B cell (primary cell): ENCODE measurements around the gene GPR3. TPM values are rescaled to one million over a fixed set of nuclear protein-coding genes. Genes with fewer than 3 reads are reported as not detected.

ENCODE experiments used
- ATAC-seq: fragments of 200-7000 bp; cut with Tn5 transposase; one replicate; pipeline ENCODE4 v1.10.0; 2021; ENCODE audit warnings: low read depth, mild to moderate bottlenecking, moderate number of reproducible peaks, moderate library complexity
- CTCF ChIA-PET: fragments of 350-600 bp; sonication (Branson Sonifier 250); formaldehyde crosslinking; loops from one replicate; lab custom pipeline; 2021; ENCODE audit warnings: antibody characterized with exemption, inconsistent platforms; lab: Charles Lee
- POLR2A ChIA-PET: fragments of 350-600 bp; sonication (Branson Sonifier 250); formaldehyde crosslinking; loops from one replicate; lab custom pipeline; 2021; ENCODE audit warnings: antibody characterized with exemption; lab: Charles Lee
- DNase-seq: peaks from one replicate; pipeline ENCODE4 v3.0.0; 2013
- H2AFZ ChIP-seq: 2 replicates; pipeline ENCODE4 v1.6.1; 2012; ENCODE audit warnings: mild to moderate bottlenecking, low read depth, low read length; ENCODE audit not compliant: insufficient read depth, poor library complexity, severe bottlenecking
- H3K27ac ChIP-seq, 2 donors: 1 replicate in 1 of 2; 2 replicates in 1 of 2; pipeline ENCODE4 v1.5.1; 2012 to 2013; ENCODE audit warnings: low read length in 2 of 2, mild to moderate bottlenecking in 2 of 2, moderate library complexity in 1 of 2
- H3K27me3 ChIP-seq, 4 experiments: fragments of 200-600 bp in 1 of 4; sonication (generic) in 1 of 4; replicated peaks in 1 of 4; 1 replicate in 2 of 4; 2 replicates in 2 of 4; pipeline versions ENCODE4 v1.6.1 to v1.7.0; 2013 to 2016; ENCODE audit warnings: low read length in 3 of 4, mild to moderate bottlenecking in 2 of 4, mixed read lengths in 1 of 4, moderate library complexity in 1 of 4; ENCODE audit not compliant: insufficient read depth in 4 of 4, control insufficient read depth in 3 of 4; ENCODE audit errors: control extremely low read depth in 1 of 4
- H3K36me3 ChIP-seq, 2 experiments: replicated peaks in 1 of 2; 1 replicate in 1 of 2; 2 replicates in 1 of 2; pipeline versions ENCODE4 v1.6.1 to v1.7.1; 2013; ENCODE audit warnings: low read length in 1 of 2; ENCODE audit not compliant: insufficient read depth in 2 of 2, control insufficient read depth in 1 of 2; ENCODE audit errors: control extremely low read depth in 1 of 2, extremely low read depth in 1 of 2
- H3K4me1 ChIP-seq, 2 donors: fragments of 200-600 bp in 1 of 2; sonication (generic) in 1 of 2; 1 replicate in 1 of 2; 2 replicates in 1 of 2; pipeline versions ENCODE4 v1.5.1 to v1.6.1; 2013 to 2017; ENCODE audit warnings: low read length in 2 of 2; ENCODE audit not compliant: control insufficient read depth in 2 of 2, insufficient read depth in 2 of 2
- H3K4me2 ChIP-seq: replicated peaks from 2 replicates; pipeline ENCODE3; 2012; ENCODE audit warnings: mild to moderate bottlenecking, low read depth, low read length; ENCODE audit not compliant: poor library complexity, severe bottlenecking
- H3K4me3 ChIP-seq, 5 experiments: fragments of 200-600 bp in 1 of 5; sonication (generic) in 1 of 5; 1 replicate in 3 of 5; 2 replicates in 2 of 5; pipeline versions ENCODE4 v1.5.1 to v1.7.0; 2011 to 2016; ENCODE audit warnings: low read length in 4 of 5, mild to moderate bottlenecking in 4 of 5, low read depth in 2 of 5, control low read depth in 1 of 5, moderate library complexity in 1 of 5; ENCODE audit not compliant: insufficient read depth in 1 of 5; ENCODE audit errors: control extremely low read depth in 1 of 5, extremely low read depth in 1 of 5
- H3K79me2 ChIP-seq: fragments of 200-600 bp; sonication (generic); one replicate; pipeline ENCODE4 v1.6.0; 2016; ENCODE audit warnings: low read length; ENCODE audit not compliant: control insufficient read depth, insufficient read depth
- H3K9ac ChIP-seq: fragments of 200-600 bp; sonication (generic); 2 replicates; pipeline ENCODE4 v1.6.1; 2017; ENCODE audit warnings: mild to moderate bottlenecking, low read length, moderate library complexity
- H3K9me3 ChIP-seq, 3 donors: one replicate each; pipeline versions ENCODE4 v1.6.1 to v1.7.1; 2013; ENCODE audit warnings: low read length in 2 of 3; ENCODE audit not compliant: control insufficient read depth in 2 of 3, insufficient read depth in 1 of 3; ENCODE audit errors: control extremely low read depth in 1 of 3
- H4K20me1 ChIP-seq: 2 replicates; pipeline ENCODE4 v1.6.0; 2012; ENCODE audit warnings: mild to moderate bottlenecking, low read length; ENCODE audit not compliant: insufficient read depth, control insufficient read depth, poor library complexity, severe bottlenecking
- H3K27ac Mint-ChIP-seq: one replicate; pipeline ENCODE4 v1.8.0; 2021; ENCODE audit warnings: mixed read lengths
- H3K27me3 Mint-ChIP-seq: one replicate; pipeline ENCODE4 v1.8.0; 2021; ENCODE audit warnings: mixed read lengths
- H3K4me1 Mint-ChIP-seq: one replicate; pipeline ENCODE4 v1.8.0; 2021; ENCODE audit warnings: mixed read lengths
- H3K4me3 Mint-ChIP-seq: one replicate; pipeline ENCODE4 v1.8.0; 2021; ENCODE audit warnings: mixed read lengths
- H3K9me3 Mint-ChIP-seq: one replicate; pipeline ENCODE4 v1.8.0; 2022; ENCODE audit warnings: mixed read lengths; ENCODE audit not compliant: insufficient read depth
- CTCF ChIP-seq: fragments of 200-600 bp; IDR thresholded peaks from one replicate; pipeline ENCODE4 v1.8.0; 2022; ENCODE audit warnings: antibody characterized with exemption, mild to moderate bottlenecking
- EZH2 ChIP-seq: IDR thresholded peaks from 2 replicates; pipeline ENCODE4 v1.6.1; 2012; ENCODE audit warnings: borderline replicate concordance, low read depth, mild to moderate bottlenecking, moderate library complexity, low read length; ENCODE audit not compliant: insufficient read depth, poor library complexity, severe bottlenecking
- WGBS: methylation state at CpG from one replicate; pipeline ENCODE4 v1.1.5; 2013; ENCODE audit warnings: missing lambda C conversion rate; ENCODE audit not compliant: insufficient coverage; 5-methylcytosine and 5-hydroxymethylcytosine counted together
- intact Hi-C: fragments of 100-400 bp; cut with micrococcal nuclease; formaldehyde crosslinking; loops from one replicate; pipeline ENCODE4 v1.10.0; 2022
- polyA plus RNA-seq: library from polyadenylated mRNA; depleted of rRNA; stranded (reverse); fragments of >200 nt; gene quantifications from 2 replicates; pipeline ENCODE4 v1.2.3, GENCODE V29; 2012
- total RNA-seq, 2 donors: library from RNA; stranded (reverse); fragments of 120-200 nt in 1 of 2; gene quantifications; 1 replicate in 1 of 2; 2 replicates in 1 of 2; pipeline versions ENCODE4 v1.2.3 to v1.2.4, GENCODE V29; 2013 to 2022

GPR3 gene
- total and polyA plus RNA-seq, 2 donors (not counting 1 experiment from before 2014, with no cell fraction given) = 3.3 TPM; not detected in 1

DNA sequence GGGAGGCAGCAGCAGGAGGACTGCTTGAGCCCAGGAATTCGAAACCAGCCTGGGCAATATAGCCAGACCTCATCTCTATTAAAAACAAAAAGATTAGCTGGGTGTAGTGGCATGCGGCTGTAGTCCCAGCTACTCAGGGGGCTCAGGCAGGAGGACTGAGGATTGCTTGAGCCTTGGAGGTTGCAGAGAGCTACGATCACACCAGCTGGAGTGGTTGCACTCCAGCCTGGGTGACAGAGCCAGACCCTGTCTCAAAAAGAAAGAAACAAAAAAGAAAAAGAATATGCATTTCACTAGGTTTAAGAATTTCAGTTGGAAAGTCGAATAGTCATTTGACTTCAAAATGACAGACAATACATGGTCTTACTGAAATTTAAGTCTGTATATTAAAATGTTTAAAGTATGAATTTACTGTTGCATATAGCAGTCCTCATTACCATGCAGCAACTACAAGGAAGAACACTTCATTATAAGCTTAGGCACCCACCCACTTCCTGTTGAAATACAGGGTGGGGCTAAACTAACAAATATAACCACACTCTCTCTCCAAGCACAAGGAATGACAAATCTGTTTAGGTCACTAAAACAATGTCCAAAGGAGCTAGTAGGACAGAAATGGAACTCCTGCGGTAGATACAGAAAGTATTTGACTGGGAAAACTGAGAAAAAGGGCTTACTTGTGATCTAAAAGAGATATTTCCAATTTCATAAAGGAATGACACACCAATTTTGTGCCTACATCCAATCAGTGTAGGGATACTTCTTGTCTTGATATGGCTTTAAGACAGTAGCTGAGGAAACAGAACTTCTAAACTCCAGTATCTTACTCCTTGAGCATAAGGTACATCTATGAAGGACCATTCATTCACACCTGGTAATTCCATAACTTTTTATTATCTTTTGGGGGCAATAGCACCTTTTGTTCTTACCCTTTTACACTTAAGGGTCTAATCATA is 44.1 kb downstream of the GPR3 start:
- peak overlapping the region; percentile 84 for H3K4me3 Mint-ChIP-seq
- Histone ChIP-seq H3K27me3 (no peaks in the 10 kb centered on the region), H3K79me2 (peaks cover 89% of the 10 kb centered on the region), H3K4me3 (peak overlapping the region; percentile 9 to 68 (median 34)), H3K36me3 (peaks cover 0 to 10% of the 10 kb centered on the region in 2 experiments), H3K9me3 (no peaks in the 10 kb centered on the region), H2AFZ (no peak overlapping the region), H3K4me1 (peaks cover 76 to 78% of the 10 kb centered on the region in 2 donors), H3K9ac (peak overlapping the region; percentile 56), H3K4me2 (peak overlapping the region; percentile 77), H4K20me1 (peaks cover 33% of the 10 kb centered on the region), H3K27ac (peak overlapping the region; percentile 71 to 83)
- H3K27ac Mint-ChIP-seq = peak overlapping the region; percentile 86
- 0% methylated on average over 1 of the region's 5 CpGs for WGBS
- no peaks in the 10 kb centered on the region for H3K27me3 Mint-ChIP-seq
- peaks cover 78% of the 10 kb centered on the region for H3K4me1 Mint-ChIP-seq
- intact Hi-C loops = loop anchor here (1.0 to 2.0 kb wide), 6 partner anchors 20 to 132 kb away; no protein-coding TSS in a partner anchor
- H3K9me3 Mint-ChIP-seq = no peaks in the 10 kb centered on the region
- ATAC-seq (peak; percentile 55), DNase-seq (peak; percentile 50)
- no peak for TF ChIP-seq CTCF
- no peak for TF ChIP-seq EZH2
- ChIA-PET POLR2A (interaction anchor here (0.5 to 1.5 kb wide), 4 partner anchors 54 to 1071 kb away, joined by 3 to 7 read pairs (median 3); partner anchors contain the start of gene WASF2), CTCF (interaction anchor here (0.6 to 4.5 kb wide), 13 partner anchors 10 to 226 kb away, joined by 3 to 29 read pairs (median 4); partner anchors contain the start of gene WASF2)
